Activated CD4-positive, CD25-positive, alpha-beta regulatory T cell (primary cell): ENCODE measurements around the gene TOMM7.
"Not testable (repeated sequence)": the region's sequence is repeated elsewhere in the genome, so short reads cannot be mapped to it uniquely, and the experiment has no call there.

Source experiments
- DNase-seq, 4 experiments: peaks; one replicate each; lab custom pipeline; 2025; lab: John Stamatoyannopoulos, UW

The TOMM7 gene

DNA sequence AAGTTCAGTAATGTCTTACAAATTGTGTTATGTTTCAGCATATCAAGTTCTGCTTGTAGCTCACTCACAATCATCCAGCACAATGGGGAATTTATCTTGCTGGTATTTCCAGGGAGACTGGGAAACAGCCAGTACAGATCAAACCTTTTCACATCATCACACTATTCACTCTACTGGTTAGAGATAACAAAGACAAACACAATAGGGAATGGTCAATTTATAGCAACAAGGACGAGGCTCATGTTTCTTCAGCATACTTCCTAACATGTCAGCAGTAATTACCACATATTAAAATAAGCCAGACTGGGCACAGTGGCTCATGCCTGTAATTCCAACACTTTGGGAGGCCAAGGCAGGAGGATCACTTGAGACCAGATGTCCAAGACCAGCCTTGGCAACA is 38.3 kb downstream of the TOMM7 start:
- no peak for DNase-seq

DNA sequence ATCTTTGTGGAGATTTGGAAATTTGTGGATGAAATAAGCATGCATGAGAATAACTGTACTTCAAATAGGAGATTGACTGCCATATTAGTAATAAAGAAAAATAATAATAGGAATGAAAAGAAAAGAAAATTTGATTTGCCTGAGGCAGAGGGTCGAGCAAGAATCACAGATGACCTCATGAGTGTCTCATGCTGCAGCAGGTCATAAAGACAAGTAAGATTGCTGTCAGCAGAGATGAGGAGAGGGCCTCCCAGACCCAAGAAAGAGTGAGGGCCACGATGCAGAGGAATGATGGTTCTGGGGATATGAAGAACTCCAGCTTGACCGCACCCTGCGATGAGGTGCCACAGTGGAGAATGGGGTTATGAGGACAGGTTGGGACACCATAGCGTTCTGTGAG is 39.2 kb downstream of the TOMM7 start:
- DNase-seq, result no peak

DNA sequence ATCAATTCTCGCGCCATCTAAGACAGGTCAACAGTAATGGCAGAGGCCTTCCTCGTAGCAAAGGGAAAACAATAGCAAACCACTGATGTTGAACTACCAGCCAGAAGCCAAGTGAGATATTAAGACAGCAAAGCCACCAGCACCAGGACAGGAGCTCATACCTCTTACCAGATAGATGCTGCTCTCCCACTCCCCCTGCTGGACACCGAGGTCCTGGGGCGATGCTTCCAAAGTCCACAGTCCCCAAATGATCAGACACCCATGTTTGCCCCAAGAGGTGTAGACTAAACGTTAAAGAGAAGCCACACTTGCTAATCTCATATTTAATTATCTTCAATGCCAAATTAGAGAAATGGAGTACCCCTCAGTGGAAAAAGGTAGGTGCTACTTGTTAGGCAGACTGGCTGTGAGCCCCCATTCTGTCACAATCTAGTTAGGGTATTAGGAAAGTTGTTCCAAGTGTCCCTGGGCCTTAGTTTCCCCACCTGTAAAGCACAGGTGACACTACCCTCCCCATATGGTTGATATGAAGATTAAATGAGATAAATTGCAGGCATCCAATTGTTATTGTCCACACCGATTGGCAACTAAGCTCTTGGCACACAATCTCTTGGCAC is 39.9 kb downstream of the TOMM7 start:
- peak; percentile 11 to 55 (median 46) for DNase-seq

DNA sequence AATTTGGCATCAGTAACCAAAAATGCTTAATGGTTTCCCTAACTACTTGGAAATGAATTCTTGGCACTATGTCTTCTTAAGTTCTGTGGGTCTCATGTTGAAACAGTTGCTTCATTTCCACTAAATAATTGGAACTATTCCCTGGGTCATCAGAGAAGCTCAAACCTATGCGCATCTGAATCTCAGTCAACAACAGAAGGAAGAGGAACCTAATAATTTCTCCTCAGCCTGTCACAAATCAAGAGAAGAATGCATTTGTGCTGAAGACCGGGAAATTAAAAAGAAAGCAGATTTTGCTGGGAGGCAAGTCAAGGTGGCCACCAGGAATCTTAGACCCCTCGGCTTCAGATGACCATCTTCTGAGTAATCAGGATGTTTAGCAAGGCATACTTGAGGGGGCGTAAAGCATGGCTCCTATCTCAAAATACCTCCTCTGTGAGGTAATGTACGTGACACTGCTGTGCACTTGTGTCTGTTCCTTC is 41.4 kb downstream of the TOMM7 start:
- DNase-seq, result no peak

DNA sequence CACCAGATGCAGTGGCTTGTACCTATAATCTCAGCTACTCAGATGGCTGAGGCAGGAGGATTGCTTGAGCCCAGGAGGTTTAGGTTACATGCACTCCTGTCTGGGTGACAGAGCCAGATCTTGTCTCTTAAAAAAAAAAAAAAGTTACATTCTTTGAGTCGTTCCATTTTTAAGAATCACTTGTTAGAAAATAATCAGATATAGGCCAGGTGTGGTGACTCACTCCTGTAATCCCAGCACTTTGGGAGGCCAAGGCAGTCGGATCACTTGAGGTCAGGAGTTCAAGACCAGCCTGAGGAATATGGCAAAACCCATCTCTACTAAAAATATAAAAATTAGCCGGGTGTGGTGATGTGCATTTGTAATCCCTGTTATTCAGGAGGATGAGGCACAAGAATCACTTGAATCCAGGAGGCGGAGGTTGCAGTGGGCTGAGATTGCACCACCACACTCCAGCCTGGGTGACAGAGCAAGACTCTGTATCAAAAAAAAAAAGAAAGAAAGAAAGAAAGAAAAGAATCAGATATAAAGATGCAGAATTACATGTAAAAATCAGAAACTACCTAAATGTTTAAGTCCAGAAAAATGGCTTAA is 42.8 kb downstream of the TOMM7 start:
- DNase-seq, result not testable (repeated sequence)

DNA sequence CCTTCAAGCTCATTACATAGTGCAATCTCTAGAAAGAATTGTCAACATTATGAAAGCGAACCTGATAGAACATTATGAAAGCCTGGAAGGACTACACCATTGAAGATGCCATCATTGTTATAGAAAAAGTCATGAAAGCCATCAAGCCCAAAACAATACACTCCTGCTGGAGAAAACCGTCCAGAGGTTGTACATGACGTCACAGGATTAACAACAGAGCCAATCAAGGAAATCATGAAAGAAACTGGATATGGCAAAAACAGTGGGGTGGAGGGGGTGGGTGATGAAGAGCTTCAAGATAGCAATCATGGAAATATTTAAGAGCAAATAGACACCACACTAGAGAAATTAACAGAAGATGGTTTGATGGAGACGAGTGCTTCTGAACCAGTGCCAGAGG is 45.7 kb downstream of the TOMM7 start:
- DNase-seq, result no peak

DNA sequence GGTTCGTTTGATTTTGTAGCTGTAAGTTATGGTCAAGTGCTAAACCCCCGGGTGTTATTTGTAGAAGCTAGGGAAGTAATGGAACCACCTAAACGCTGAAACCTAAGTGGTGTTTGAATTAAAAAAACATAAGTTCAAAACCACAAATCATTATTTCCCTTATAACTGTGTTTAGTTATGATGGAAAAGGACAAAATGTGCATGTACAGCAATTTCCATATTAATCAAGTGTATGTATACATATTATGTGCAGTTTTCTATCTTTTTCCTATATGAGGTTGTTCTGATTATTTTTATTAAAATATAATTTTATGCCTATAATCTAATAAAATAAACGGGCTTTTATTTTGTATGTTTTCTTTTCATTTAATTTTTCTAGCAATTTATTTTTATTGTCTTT is 49.8 kb downstream of the TOMM7 start:
- DNase-seq, result no peak

DNA sequence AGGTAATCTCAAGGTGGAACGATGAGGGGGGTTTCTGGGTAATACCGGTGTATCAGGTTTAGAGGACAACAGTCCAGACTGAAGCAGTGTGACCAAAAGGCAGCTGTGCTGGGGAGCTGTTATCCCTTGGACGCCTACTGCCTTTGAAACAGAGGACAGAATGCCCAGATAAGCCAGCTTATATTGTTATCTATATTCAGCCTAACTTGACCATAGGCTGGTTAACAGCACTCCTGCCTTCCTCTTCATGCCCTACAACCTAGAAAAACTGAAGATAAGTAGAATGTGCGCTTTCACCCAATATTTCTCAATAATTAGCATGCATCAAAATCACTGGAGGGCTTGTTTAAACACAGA is 50.8 kb downstream of the TOMM7 start:
- no peak for DNase-seq

DNA sequence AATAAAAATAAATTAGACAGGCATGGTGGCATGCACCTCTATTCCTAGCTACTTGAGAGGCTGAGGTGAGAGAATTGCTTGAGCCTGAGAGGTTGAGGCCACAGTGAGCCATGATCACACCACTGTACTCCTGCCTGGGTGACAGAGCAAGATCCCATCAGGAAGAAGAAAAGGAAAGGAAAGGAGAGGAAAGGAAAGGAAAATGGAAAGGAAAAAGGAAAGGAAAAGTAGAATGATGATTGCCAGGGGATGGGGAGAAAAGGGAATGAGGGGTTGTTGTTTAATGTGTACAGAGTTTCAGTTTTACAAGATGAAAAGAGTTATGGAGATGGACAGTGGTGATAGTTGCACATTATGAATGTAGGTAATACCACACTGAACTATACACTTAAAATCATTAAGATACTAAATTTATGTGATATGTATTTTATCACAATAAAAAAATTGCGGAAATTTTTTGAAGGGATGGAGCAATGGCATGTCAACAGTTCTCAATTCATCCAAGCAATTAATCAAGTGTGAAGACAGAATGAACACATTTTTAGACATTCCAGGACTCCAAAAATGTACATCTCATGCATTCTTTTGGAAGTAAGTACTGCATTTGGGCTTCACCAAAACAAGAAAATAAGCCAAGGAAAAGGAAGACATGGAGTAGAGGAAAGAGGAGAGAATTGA is 51.3 kb downstream of the TOMM7 start:
- DNase-seq, result no peak

DNA sequence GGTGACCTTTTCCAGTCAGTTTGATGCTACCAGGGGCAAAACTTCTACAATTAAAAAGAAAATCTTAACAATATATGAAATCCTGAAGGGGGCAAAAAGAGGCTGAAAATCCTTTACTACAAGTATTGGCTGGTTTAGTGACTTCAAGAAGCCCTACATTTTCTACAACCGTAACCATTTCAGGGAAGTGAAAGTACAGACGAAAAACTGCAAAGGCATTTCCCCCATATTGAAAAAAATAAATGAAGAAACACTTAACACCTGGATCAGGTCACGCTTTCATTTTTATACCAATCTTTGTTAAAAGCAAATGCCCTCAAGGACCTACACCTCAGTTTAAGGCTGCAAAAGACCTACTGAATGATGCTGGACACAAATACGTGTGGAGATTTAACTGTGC is 57.0 kb downstream of the TOMM7 start:
- no peak for DNase-seq
